ENCODE data around the gene COQ6.
"Not testable (repeated sequence)": the region's sequence is repeated elsewhere in the genome, so short reads cannot be mapped to it uniquely, and the experiment has no call there.

COQ6 gene

GRCh38 chr14:73988656-73989055 is 38.6 kb downstream of the COQ6 start:
- DNase-seq: not testable (repeated sequence)

- DNase-seq: no peak
Observed at GRCh38 chr14:73991092-73991491, 41.0 kb downstream of the COQ6 start.

GRCh38 chr14:73994926-73995325 is 44.8 kb downstream of the COQ6 start:
- not testable (repeated sequence) for DNase-seq

- no peak for DNase-seq
Observed at GRCh38 chr14:73995977-73996378, 45.9 kb downstream of the COQ6 start.

- no peak for DNase-seq
Observed at GRCh38 chr14:73996731-73997107, 46.6 kb downstream of the COQ6 start.

- DNase-seq: no peak
Observed at GRCh38 chr14:73997108-73997943, 47.2 kb downstream of the COQ6 start.

GRCh38 chr14:73997944-73998447 is 47.9 kb downstream of the COQ6 start:
- no peak for DNase-seq

- no peak for DNase-seq
Observed at GRCh38 chr14:73998726-73999125, 48.6 kb downstream of the COQ6 start.

- DNase-seq: not testable (repeated sequence)
Observed at GRCh38 chr14:74005664-74006063, 55.6 kb downstream of the COQ6 start.

- DNase-seq: no peak
Observed at GRCh38 chr14:74008843-74009499, 58.9 kb downstream of the COQ6 start.

Measured in cerebellar nuclear complex (tissue), 1 donor.